ENCODE data around the gene KCNT1.

KCNT1 gene

GRCh38 chr9:135746565-135746964 lies 44.6 kb downstream of the KCNT1 start:
- TF ChIP-seq CTCF (IDR thresholded peaks at IDR 0.05; ENCODE audit: extremely low read depth, missing control alignments), result no peak
- DNase-seq (ENCODE audit: low spot score), result no peak

GRCh38 chr9:135747311-135747710 lies 45.3 kb downstream of the KCNT1 start:
- no peak for TF ChIP-seq CTCF (IDR thresholded peaks at IDR 0.05; ENCODE audit: extremely low read depth, missing control alignments)
- DNase-seq (ENCODE audit: low spot score), result no peak

- TF ChIP-seq CTCF (IDR thresholded peaks at IDR 0.05; ENCODE audit: extremely low read depth, missing control alignments), result no peak
- no peak for DNase-seq (ENCODE audit: low spot score)
These were observed 46.7 kb downstream of the KCNT1 start for GRCh38 chr9:135748676-135749075.

- DNase-seq (ENCODE audit: low spot score), result no peak
- no peak for TF ChIP-seq CTCF (IDR thresholded peaks at IDR 0.05; ENCODE audit: extremely low read depth, missing control alignments)
These were observed 47.4 kb downstream of the KCNT1 start for GRCh38 chr9:135749171-135750045.

GRCh38 chr9:135750786-135751185 lies 48.8 kb downstream of the KCNT1 start:
- no peak for TF ChIP-seq CTCF (IDR thresholded peaks at IDR 0.05; ENCODE audit: extremely low read depth, missing control alignments)
- no peak for DNase-seq (ENCODE audit: low spot score)

- DNase-seq (ENCODE audit: low spot score), result no peak
- TF ChIP-seq CTCF (IDR thresholded peaks at IDR 0.05; ENCODE audit: extremely low read depth, missing control alignments), result no peak
These were observed 49.5 kb downstream of the KCNT1 start for GRCh38 chr9:135751501-135751900.

- TF ChIP-seq CTCF (IDR thresholded peaks at IDR 0.05; ENCODE audit: extremely low read depth, missing control alignments), result no peak
These were observed 50.6 kb downstream of the KCNT1 start for GRCh38 chr9:135752281-135753204.

More at GRCh38 chr9:135752281-135753204, 50.6 kb downstream of the KCNT1 start:
- DNase-seq (ENCODE audit: low spot score), result no peak
